OCI-LY3 (cell line): ENCODE results near the gene UBE2E1.
"Not testable (repeated sequence)": the region's sequence is repeated elsewhere in the genome, so short reads cannot be mapped to it uniquely, and the experiment has no call there.

Experiments
- H2AFZ ChIP-seq: fragments of 200-600, 300-600 bp; shearing (Covaris generic); 2 replicates; pipeline ENCODE4 v1.6.0; 2014; ENCODE audit warnings: antibody characterized with exemption, low read depth, low read length
- H3K27ac ChIP-seq: fragments of 200-600, 300-600 bp; sonication (generic); 2 replicates; pipeline ENCODE4 v1.5.1; 2014; ENCODE audit warnings: mild to moderate bottlenecking, low read length, moderate library complexity, mixed read lengths
- H3K27me3 ChIP-seq: fragments of 200-600, 300-600 bp; sonication (generic); 2 replicates; pipeline ENCODE4 v1.6.1; 2014; ENCODE audit warnings: low read depth, low read length, mixed read lengths
- H3K36me3 ChIP-seq: fragments of 200-600, 300-600 bp; sonication (generic); replicated peaks from 2 replicates; pipeline ENCODE3; 2014; ENCODE audit warnings: low read depth, low read length, mixed read lengths
- H3K4me1 ChIP-seq: fragments of 300-600, 200-600 bp; sonication (generic); 2 replicates; pipeline ENCODE4 v1.6.1; 2014; ENCODE audit warnings: low read length, mixed read lengths
- H3K4me2 ChIP-seq: fragments of 200-600, 300-600 bp; sonication (generic); 2 replicates; pipeline ENCODE4 v1.6.1; 2014; ENCODE audit warnings: low read length, mixed read lengths
- H3K4me3 ChIP-seq: fragments of 300-600, 200-600 bp; sonication (generic); 2 replicates; pipeline ENCODE4 v1.5.1; 2014; ENCODE audit warnings: antibody characterized with exemption, mild to moderate bottlenecking, low read length, moderate library complexity
- H3K79me2 ChIP-seq: fragments of 300-600, 200-600 bp; shearing (Covaris generic); 2 replicates; pipeline ENCODE4 v1.6.1; 2014; ENCODE audit warnings: mild to moderate bottlenecking, low read length, mixed read lengths
- H3K9ac ChIP-seq: fragments of 300-600, 200-600 bp; shearing (Covaris generic); 2 replicates; pipeline ENCODE4 v1.6.0; 2014; ENCODE audit warnings: mild to moderate bottlenecking, low read length, moderate library complexity
- H3K9me3 ChIP-seq: fragments of 200-600, 300-600 bp; shearing (Covaris generic); 2 replicates; pipeline ENCODE4 v1.6.1; 2014; ENCODE audit warnings: low read length, mixed read lengths; ENCODE audit not compliant: insufficient read depth
- H4K20me1 ChIP-seq: fragments of 200-600, 300-600 bp; sonication (generic); 2 replicates; pipeline ENCODE4 v1.6.1; 2016; ENCODE audit warnings: low read length, mixed read lengths; ENCODE audit not compliant: insufficient read depth
- CTCF ChIP-seq: fragments of 200-600, 300-600 bp; sonication (generic); IDR thresholded peaks from 2 replicates; pipeline ENCODE4 v1.5.1; 2014; ENCODE audit warnings: antibody characterized with exemption, low read length, low read depth
- EZH2phosphoT487 ChIP-seq: fragments of 200-600 bp; shearing (Covaris generic); IDR thresholded peaks from 2 replicates; pipeline ENCODE4 v1.6.1; 2018; ENCODE audit warnings: antibody characterized with exemption, mixed run types, low read depth

Gene UBE2E1

GRCh38 chr3:23867838-23868237, 62.1 kb downstream of the UBE2E1 start:
- no peaks in the 10 kb centered on the region for H3K27me3 ChIP-seq
- peaks cover 11% of the 10 kb centered on the region for H3K4me1 ChIP-seq
- H4K20me1 ChIP-seq = peaks cover 35% of the 10 kb centered on the region
- no peak overlapping the region for H3K27ac ChIP-seq
- TF ChIP-seq CTCF = no peak
- no peak for TF ChIP-seq EZH2phosphoT487
- H3K79me2 ChIP-seq = peaks cover 25% of the 10 kb centered on the region
- H3K4me3 ChIP-seq = no peak overlapping the region
- H3K9me3 ChIP-seq = no peaks in the 10 kb centered on the region
- peaks cover 3% of the 10 kb centered on the region for H3K36me3 ChIP-seq
- H2AFZ ChIP-seq = no peak overlapping the region
- H3K4me2 ChIP-seq = no peak overlapping the region
- no peak overlapping the region for H3K9ac ChIP-seq

- H3K9ac ChIP-seq = no peak overlapping the region
- TF ChIP-seq EZH2phosphoT487 (no peak), CTCF (no peak)
- H3K27ac ChIP-seq = no peak overlapping the region
- H3K9me3 ChIP-seq = no peaks in the 10 kb centered on the region
- H4K20me1 ChIP-seq = peaks cover 47% of the 10 kb centered on the region
- no peak overlapping the region for H3K4me2 ChIP-seq
- peaks cover 32% of the 10 kb centered on the region for H3K79me2 ChIP-seq
- H3K4me3 ChIP-seq = no peak overlapping the region
- no peaks in the 10 kb centered on the region for H3K27me3 ChIP-seq
- H2AFZ ChIP-seq = no peak overlapping the region
- H3K36me3 ChIP-seq = no peaks in the 10 kb centered on the region
- peaks cover 11% of the 10 kb centered on the region for H3K4me1 ChIP-seq
Measured at GRCh38 chr3:23869977-23870662, 64.4 kb downstream of the UBE2E1 start.

- H3K4me2 ChIP-seq, H2AFZ ChIP-seq, H3K4me1 ChIP-seq, H3K36me3 ChIP-seq, H3K27ac ChIP-seq, H3K9me3 ChIP-seq, H3K9ac ChIP-seq, H3K27me3 ChIP-seq, H3K4me3 ChIP-seq: not testable (repeated sequence)
- Histone ChIP-seq H4K20me1 (peaks cover 45% of the 10 kb centered on the region), H3K79me2 (peaks cover 32% of the 10 kb centered on the region)
Measured at GRCh38 chr3:23870663-23871043, 64.9 kb downstream of the UBE2E1 start.

- not testable (repeated sequence) for H3K9ac ChIP-seq, H3K4me3 ChIP-seq, H3K36me3 ChIP-seq, H3K4me1 ChIP-seq, H2AFZ ChIP-seq, H3K9me3 ChIP-seq, H3K27me3 ChIP-seq, H3K4me2 ChIP-seq, H3K27ac ChIP-seq
- Histone ChIP-seq H3K79me2 (peaks cover 33% of the 10 kb centered on the region), H4K20me1 (peaks cover 43% of the 10 kb centered on the region)
Measured at GRCh38 chr3:23871361-23871760, 65.6 kb downstream of the UBE2E1 start.

GRCh38 chr3:23872330-23872729, 66.6 kb downstream of the UBE2E1 start:
- TF ChIP-seq EZH2phosphoT487 = no peak
- H3K4me3 ChIP-seq = no peak overlapping the region
- H3K9ac ChIP-seq = no peak overlapping the region
- H3K27me3 ChIP-seq = no peaks in the 10 kb centered on the region
- peaks cover 44% of the 10 kb centered on the region for H4K20me1 ChIP-seq
- no peak overlapping the region for H3K4me2 ChIP-seq
- H3K27ac ChIP-seq = no peak overlapping the region
- no peak overlapping the region for H2AFZ ChIP-seq
- no peaks in the 10 kb centered on the region for H3K9me3 ChIP-seq
- H3K4me1 ChIP-seq = peaks cover 3% of the 10 kb centered on the region
- H3K36me3 ChIP-seq = no peaks in the 10 kb centered on the region
- peaks cover 42% of the 10 kb centered on the region for H3K79me2 ChIP-seq
